ENCODE data around the gene ACAP3.

- TF ChIP-seq TAF1 (IDR thresholded peaks at IDR 0.05; ENCODE audit: low read depth) (no peak), TEAD4 (IDR thresholded peaks at IDR 0.05) (no peak), ZBTB7A (IDR thresholded peaks at IDR 0.05; ENCODE audit: low read depth) (no peak), YY1 (IDR thresholded peaks at IDR 0.05; ENCODE audit: low read depth) (no peak), CEBPB (IDR thresholded peaks at IDR 0.05) (no peak), EP300 (IDR thresholded peaks at IDR 0.05; ENCODE audit: borderline replicate concordance) (no peak), FOXM1 (IDR thresholded peaks at IDR 0.05; ENCODE audit: borderline replicate concordance, low read depth) (no peak), REST (IDR thresholded peaks at IDR 0.05; ENCODE audit: low read depth) (no peak), RAD21 (IDR thresholded peaks at IDR 0.05; ENCODE audit: low read depth) (no peak)
- TF ChIP-seq, protein P1, sequence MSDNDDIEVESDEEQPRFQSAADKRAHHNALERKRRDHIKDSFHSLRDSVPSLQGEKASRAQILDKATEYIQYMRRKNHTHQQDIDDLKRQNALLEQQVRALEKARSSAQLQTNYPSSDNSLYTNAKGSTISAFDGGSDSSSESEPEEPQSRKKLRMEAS (IDR thresholded peaks at IDR 0.05), result no peak
Measured at GRCh38 chr1:1294250-1294890, 13.4 kb downstream of the ACAP3 start.

All from Ishikawa (cell line).